Measurements from ENCODE around the gene ADRB1.

ADRB1 gene

DNA sequence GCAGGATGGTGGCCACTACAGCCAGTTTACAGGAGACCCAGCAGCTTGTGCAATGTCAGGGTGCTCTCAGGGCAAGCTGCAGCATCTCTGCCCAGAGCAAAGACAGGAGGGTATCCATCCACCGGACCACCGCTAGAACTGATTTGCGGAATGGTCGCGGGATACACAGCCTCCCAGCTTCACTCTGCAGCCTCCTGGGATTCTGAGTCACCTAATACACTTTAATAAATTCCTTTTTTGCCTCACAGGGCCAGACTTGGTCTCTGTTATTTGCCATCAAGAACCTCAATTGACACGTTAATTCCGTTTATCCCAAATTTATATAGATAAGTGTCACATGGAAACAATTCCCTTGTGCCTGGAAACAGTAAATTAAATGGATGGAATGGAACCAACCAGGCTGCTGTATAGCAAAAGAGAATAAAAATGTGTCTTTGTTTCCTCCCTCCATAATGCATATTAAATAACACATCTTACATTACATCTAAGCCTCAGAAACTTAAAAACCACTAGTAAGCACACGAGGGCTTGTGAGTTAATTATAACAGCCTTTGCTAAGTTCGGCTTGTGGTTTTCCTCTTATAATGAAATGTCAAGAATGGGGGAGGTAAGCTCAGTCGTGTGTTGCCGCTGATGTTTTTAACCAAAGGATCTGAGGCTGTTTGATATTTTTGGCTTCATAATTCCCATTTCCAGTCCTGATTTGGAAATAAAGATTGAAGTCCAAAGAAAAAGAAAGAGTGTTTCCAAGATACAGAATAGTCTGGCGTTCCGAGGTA lies 52.1 kb downstream of the ADRB1 start:
- DNase-seq: no peak

Measured in activated naive CD4-positive, alpha-beta T cell treated with Interleukin-2 at 50 U/mL for 16 hours (primary cell).